HepG2 (cell line): Measurements from ENCODE around the gene GNB3. TPM values are rescaled to one million over a fixed set of nuclear protein-coding genes. Genes with fewer than 3 reads are reported as not detected.
A peak's percentile ranks its signal among the peaks of the same experiment; 100 is the strongest.

Experiments
- CCDC6 ChIP-seq: sonication (generic); formaldehyde crosslinking; IDR thresholded peaks from 2 replicates; pipeline ENCODE4 v1.8.1; 2022; ENCODE audit warnings: mild to moderate bottlenecking, missing genetic modification reagents, moderate library complexity
- FOXM1 ChIP-seq: sonication (generic); formaldehyde crosslinking; IDR thresholded peaks from 2 replicates; pipeline ENCODE4 v1.5.0; 2020; ENCODE audit warnings: missing genetic modification reagents
- GFI1 ChIP-seq: sonication (generic); formaldehyde crosslinking; IDR thresholded peaks from 2 replicates; pipeline ENCODE4 v1.5.0; 2020; ENCODE audit warnings: missing genetic modification reagents, mild to moderate bottlenecking, borderline replicate concordance
- HNRNPK ChIP-seq: fragments of 200-400 bp; formaldehyde crosslinking; IDR thresholded peaks from 2 replicates; pipeline ENCODE4 v1.6.1; 2018; ENCODE audit warnings: low read length, low read depth, moderate library complexity, mild to moderate bottlenecking; ENCODE audit not compliant: poor library complexity, severe bottlenecking
- MXD4 ChIP-seq: IDR thresholded peaks from 2 replicates; pipeline ENCODE4 v1.6.1; 2016; ENCODE audit warnings: mild to moderate bottlenecking, missing biosample characterization, missing genetic modification reagents
- NFE2L2 ChIP-seq: fragments of 150-350 bp; IDR thresholded peaks from 2 replicates; pipeline ENCODE4 v1.6.1; 2014; ENCODE audit warnings: low read length
- NFIC ChIP-seq: IDR thresholded peaks from 2 replicates; pipeline ENCODE4 v1.6.1; 2012; ENCODE audit warnings: mild to moderate bottlenecking, low read length, inconsistent platforms
- SRF ChIP-seq: IDR thresholded peaks from 2 replicates; pipeline ENCODE4 v1.6.1; 2011; ENCODE audit warnings: mild to moderate bottlenecking, low read depth, low read length, moderate library complexity
- YEATS2 ChIP-seq: sonication (generic); formaldehyde crosslinking; IDR thresholded peaks from 2 replicates; pipeline ENCODE4 v1.4.0; 2020; ENCODE audit warnings: missing genetic modification reagents, borderline replicate concordance
- ZNF101 ChIP-seq: sonication (generic); formaldehyde crosslinking; IDR thresholded peaks from 2 replicates; pipeline ENCODE4 v1.4.0; 2020; ENCODE audit warnings: mild to moderate bottlenecking, low read depth, missing genetic modification reagents, borderline replicate concordance
- ZNF530 ChIP-seq: sonication (generic); formaldehyde crosslinking; IDR thresholded peaks from 2 replicates; pipeline ENCODE4 v1.5.0; 2020; ENCODE audit warnings: low read depth, mild to moderate bottlenecking, missing genetic modification reagents
- ZNF543 ChIP-seq: sonication (generic); formaldehyde crosslinking; IDR thresholded peaks from 2 replicates; pipeline ENCODE4 v1.4.0; 2020; ENCODE audit warnings: mild to moderate bottlenecking, missing genetic modification reagents
- ZNF572 ChIP-seq: sonication (generic); formaldehyde crosslinking; IDR thresholded peaks from 2 replicates; pipeline ENCODE4 v1.5.1; 2020; ENCODE audit warnings: mild to moderate bottlenecking, missing genetic modification reagents
- ZNF724P ChIP-seq: sonication (generic); formaldehyde crosslinking; IDR thresholded peaks from 2 replicates; pipeline ENCODE4 v1.8.0; 2022; ENCODE audit warnings: missing genetic modification reagents, borderline replicate concordance
- ZNF775 ChIP-seq: sonication (generic); formaldehyde crosslinking; IDR thresholded peaks from 2 replicates; pipeline ENCODE4 v1.4.0; 2020; ENCODE audit warnings: missing genetic modification reagents, mild to moderate bottlenecking, moderate library complexity, borderline replicate concordance
- ZNF879 ChIP-seq: sonication (generic); formaldehyde crosslinking; IDR thresholded peaks from 2 replicates; pipeline ENCODE4 v1.8.1; 2023; ENCODE audit warnings: missing genetic modification reagents
- ZSCAN20 ChIP-seq: sonication (generic); formaldehyde crosslinking; IDR thresholded peaks from 2 replicates; pipeline ENCODE4 v1.4.0; 2020; ENCODE audit warnings: missing genetic modification reagents, mild to moderate bottlenecking, borderline replicate concordance
- ZSCAN30 ChIP-seq: sonication (generic); formaldehyde crosslinking; IDR thresholded peaks from 2 replicates; pipeline ENCODE4 v1.5.0; 2020; ENCODE audit warnings: mild to moderate bottlenecking, missing genetic modification reagents
- polyA plus RNA-seq, 8 experiments: library from polyadenylated mRNA; depleted of rRNA in 3 of 8; stranded (reverse) in 7 of 8; unstranded in 1 of 8; fragments of >200 nt; fragmentation: Illumina TruSeq in 4 of 8; extraction: Trizol in 4 of 8; gene quantifications; 2 replicates each; pipeline versions ENCODE4 v1.2.1 to v1.2.3, GENCODE V29; 2011 to 2016; ENCODE audit warnings: low read depth in 4 of 8, missing spikeins in 1 of 8, mixed read lengths in 1 of 8; ENCODE audit not compliant: insufficient read depth in 1 of 8
- total RNA-seq, 5 experiments: library from RNA; depleted of rRNA; stranded (reverse); fragments of >200 nt; fragmentation: Illumina TruSeq; extraction: Trizol; gene quantifications; 2 replicates each; pipeline ENCODE4 v1.2.3, GENCODE V29; 2016; ENCODE audit warnings: low read depth in 1 of 5
- TF ChIP-seq, protein P1 (sequence below): IDR thresholded peaks from 2 replicates; pipeline ENCODE4 v1.6.1; 2018; ENCODE audit warnings: missing genetic modification reagents, mild to moderate bottlenecking, missing compliant biosample characterization
- TF ChIP-seq, protein P2 (sequence below): sonication (generic); formaldehyde crosslinking; IDR thresholded peaks from 2 replicates; pipeline ENCODE4 v1.4.0; 2020; ENCODE audit warnings: missing genetic modification reagents
- TF ChIP-seq, protein P3 (sequence below): sonication (generic); formaldehyde crosslinking; IDR thresholded peaks from 2 replicates; pipeline ENCODE4 v1.9.0; 2022; ENCODE audit warnings: low read depth, missing genetic modification reagents
- TF ChIP-seq, protein P4 (sequence below): sonication (generic); formaldehyde crosslinking; IDR thresholded peaks from 2 replicates; pipeline ENCODE4 v1.4.0; 2020; ENCODE audit warnings: missing genetic modification reagents, mild to moderate bottlenecking, borderline replicate concordance

Gene GNB3
- total and polyA plus RNA-seq, 2 of the 13 experiments (the other 11 are each of a cell fraction or from before 2014, with no cell fraction given), result 1.3 to 3.6 TPM

DNA sequence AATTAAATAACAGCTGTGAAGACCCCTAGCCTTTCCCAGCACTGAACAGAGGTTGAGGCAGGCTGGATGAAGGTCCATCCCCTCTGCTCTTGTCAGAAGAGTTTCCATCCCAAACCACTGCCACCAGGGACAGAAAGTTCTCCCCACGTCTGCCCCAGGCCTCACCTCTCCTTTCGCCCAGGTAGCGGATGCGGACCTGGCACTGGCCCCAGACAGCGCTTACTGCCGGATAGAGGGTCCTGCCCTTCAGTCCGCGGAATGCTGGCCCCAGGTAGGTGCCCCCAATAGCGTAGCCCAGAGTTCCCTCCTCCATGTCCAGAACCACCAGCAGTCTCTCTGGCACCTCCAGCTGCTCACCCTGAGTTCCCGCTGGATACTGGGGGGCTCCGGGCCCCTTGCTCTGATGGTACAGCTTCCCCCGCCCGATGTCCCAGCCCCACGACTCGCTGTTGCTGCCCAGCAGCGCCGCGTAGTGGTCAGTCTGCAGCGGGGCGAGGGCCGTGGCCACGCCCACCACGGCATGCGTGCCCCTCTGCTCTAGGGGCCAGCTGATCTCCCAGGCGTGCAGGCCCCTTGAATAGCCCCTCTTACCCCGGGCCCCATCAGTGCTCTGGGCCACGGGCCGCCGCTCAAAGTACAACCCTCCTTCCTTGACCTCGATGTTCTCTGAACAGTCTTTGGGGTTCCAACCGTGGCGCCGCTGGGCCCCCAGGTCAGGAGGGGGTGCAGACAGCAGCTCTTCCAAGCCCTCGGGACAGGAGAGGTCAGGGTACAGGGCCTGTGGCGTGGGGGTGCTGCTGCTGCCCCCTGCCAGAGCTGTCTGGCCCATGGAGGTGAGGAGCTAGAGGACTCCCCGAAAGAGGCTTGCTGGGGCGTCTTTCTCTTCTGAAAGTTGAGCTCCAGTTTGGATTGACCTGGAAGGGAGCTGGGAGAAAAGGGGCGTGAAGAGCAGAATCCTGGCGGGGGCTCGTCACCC, 31.6 kb downstream of the GNB3 start (continued):
- TF ChIP-seq ZNF775 (0 out of 2 replicates have a peak, but pooled peaks have one; percentile 71), ZNF101 (CRISPR knock-in tag) (peak; percentile 82; the same call in 1 of the 2 replicates), HNRNPK (peak; percentile 92), SRF (no peak), ZNF879 (CRISPR knock-in tag) (no peak), GFI1 (CRISPR knock-in tag) (no peak), ZNF572 (CRISPR knock-in tag) (peak; percentile 57; the same call in 1 of the 2 replicates), YEATS2 (CRISPR knock-in tag) (no peak; the same call in 1 of the 2 replicates), NFE2L2 (no peak), ZNF530 (CRISPR knock-in tag) (no peak), FOXM1 (CRISPR knock-in tag) (no peak), ZNF724P (no peak; the same call in 1 of the 2 replicates), ZNF543 (CRISPR knock-in tag) (peak; percentile 74; the same call in 1 of the 2 replicates), ZSCAN20 (CRISPR knock-in tag) (no peak), ZSCAN30 (CRISPR knock-in tag) (no peak), CCDC6 (CRISPR knock-in tag) (peak; percentile 54), NFIC (no peak), MXD4 (CRISPR knock-in tag) (peak; percentile 91)
- TF ChIP-seq, protein P1, sequence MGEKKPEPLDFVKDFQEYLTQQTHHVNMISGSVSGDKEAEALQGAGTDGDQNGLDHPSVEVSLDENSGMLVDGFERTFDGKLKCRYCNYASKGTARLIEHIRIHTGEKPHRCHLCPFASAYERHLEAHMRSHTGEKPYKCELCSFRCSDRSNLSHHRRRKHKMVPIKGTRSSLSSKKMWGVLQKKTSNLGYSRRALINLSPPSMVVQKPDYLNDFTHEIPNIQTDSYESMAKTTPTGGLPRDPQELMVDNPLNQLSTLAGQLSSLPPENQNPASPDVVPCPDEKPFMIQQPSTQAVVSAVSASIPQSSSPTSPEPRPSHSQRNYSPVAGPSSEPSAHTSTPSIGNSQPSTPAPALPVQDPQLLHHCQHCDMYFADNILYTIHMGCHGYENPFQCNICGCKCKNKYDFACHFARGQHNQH, result peak; percentile 20; the same call in 1 of the 2 replicates
- TF ChIP-seq, protein P2, sequence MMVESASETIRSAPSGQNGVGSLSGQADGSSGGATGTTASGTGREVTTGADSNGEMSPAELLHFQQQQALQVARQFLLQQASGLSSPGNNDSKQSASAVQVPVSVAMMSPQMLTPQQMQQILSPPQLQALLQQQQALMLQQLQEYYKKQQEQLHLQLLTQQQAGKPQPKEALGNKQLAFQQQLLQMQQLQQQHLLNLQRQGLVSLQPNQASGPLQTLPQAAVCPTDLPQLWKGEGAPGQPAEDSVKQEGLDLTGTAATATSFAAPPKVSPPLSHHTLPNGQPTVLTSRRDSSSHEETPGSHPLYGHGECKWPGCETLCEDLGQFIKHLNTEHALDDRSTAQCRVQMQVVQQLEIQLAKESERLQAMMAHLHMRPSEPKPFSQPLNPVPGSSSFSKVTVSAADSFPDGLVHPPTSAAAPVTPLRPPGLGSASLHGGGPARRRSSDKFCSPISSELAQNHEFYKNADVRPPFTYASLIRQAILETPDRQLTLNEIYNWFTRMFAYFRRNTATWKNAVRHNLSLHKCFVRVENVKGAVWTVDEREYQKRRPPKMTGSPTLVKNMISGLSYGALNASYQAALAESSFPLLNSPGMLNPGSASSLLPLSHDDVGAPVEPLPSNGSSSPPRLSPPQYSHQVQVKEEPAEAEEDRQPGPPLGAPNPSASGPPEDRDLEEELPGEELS (CRISPR knock-in tag), result no peak; the same call in 1 of the 2 replicates
- TF ChIP-seq, protein P3, sequence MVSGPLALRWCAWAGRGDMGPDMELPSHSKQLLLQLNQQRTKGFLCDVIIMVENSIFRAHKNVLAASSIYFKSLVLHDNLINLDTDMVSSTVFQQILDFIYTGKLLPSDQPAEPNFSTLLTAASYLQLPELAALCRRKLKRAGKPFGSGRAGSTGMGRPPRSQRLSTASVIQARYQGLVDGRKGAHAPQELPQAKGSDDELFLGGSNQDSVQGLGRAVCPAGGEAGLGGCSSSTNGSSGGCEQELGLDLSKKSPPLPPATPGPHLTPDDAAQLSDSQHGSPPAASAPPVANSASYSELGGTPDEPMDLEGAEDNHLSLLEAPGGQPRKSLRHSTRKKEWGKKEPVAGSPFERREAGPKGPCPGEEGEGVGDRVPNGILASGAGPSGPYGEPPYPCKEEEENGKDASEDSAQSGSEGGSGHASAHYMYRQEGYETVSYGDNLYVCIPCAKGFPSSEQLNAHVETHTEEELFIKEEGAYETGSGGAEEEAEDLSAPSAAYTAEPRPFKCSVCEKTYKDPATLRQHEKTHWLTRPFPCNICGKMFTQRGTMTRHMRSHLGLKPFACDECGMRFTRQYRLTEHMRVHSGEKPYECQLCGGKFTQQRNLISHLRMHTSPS (CRISPR knock-in tag), result no peak
- TF ChIP-seq, protein P4, sequence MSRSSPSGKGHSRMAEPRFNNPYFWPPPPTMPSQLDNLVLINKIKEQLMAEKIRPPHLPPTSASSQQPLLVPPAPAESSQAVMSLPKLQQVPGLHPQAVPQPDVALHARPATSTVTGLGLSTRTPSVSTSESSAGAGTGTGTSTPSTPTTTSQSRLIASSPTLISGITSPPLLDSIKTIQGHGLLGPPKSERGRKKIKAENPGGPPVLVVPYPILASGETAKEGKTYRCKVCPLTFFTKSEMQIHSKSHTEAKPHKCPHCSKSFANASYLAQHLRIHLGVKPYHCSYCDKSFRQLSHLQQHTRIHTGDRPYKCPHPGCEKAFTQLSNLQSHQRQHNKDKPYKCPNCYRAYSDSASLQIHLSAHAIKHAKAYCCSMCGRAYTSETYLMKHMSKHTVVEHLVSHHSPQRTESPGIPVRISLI (CRISPR knock-in tag), result peak; percentile 51; the same call in 1 of the 2 replicates
